ENCODE results near the gene ANGPT4.

- no peak for TF ChIP-seq CTCF (IDR thresholded peaks at IDR 0.05; ENCODE audit: low read depth, low read length)
- TF ChIP-seq EZH2phosphoT487 (IDR thresholded peaks at IDR 0.05; ENCODE audit: low read depth) = no peak
These were observed 39.0 kb upstream of the ANGPT4 start for GRCh38 chr20:955111-955510.
